Fibroblast of pulmonary artery (primary cell): ENCODE results near the gene PGC.

Experiments
- DNase-seq: peaks from one replicate; pipeline ENCODE4 v3.0.0-alpha.2; 2010; ENCODE audit warnings: low read depth
- H3K4me3 ChIP-seq: replicated peaks from 2 replicates; pipeline ENCODE4 v1.5.1; 2011; ENCODE audit warnings: low read depth, mild to moderate bottlenecking, control low read depth, low read length, moderate library complexity
- TF ChIP-seq, protein P1 (sequence below): IDR thresholded peaks from 2 replicates; pipeline ENCODE4 v1.5.1; 2011; ENCODE audit warnings: mild to moderate bottlenecking, control low read depth, low read length, inconsistent platforms; ENCODE audit errors: missing control alignments

Gene PGC

DNA sequence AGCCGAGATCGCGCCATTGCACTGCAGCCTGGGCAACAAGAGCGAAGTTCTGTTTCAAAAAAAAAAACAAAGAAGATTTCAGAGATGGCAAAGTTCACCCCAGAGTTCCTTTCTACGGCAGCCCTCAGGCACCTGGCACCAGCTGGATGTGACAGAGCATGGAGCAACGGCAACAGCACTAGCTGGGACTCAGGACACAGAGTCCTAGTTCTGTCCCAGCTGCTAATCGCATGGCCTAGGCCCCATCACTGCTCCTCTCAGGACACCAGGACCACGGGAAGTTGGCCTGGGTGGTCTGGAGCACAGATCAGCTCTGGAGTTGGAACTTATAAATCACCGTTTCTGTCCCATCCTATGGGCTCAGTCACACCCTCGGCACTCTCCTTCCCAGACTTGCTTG is 1.1 kb downstream of the PGC start:
- TF ChIP-seq, protein P1, sequence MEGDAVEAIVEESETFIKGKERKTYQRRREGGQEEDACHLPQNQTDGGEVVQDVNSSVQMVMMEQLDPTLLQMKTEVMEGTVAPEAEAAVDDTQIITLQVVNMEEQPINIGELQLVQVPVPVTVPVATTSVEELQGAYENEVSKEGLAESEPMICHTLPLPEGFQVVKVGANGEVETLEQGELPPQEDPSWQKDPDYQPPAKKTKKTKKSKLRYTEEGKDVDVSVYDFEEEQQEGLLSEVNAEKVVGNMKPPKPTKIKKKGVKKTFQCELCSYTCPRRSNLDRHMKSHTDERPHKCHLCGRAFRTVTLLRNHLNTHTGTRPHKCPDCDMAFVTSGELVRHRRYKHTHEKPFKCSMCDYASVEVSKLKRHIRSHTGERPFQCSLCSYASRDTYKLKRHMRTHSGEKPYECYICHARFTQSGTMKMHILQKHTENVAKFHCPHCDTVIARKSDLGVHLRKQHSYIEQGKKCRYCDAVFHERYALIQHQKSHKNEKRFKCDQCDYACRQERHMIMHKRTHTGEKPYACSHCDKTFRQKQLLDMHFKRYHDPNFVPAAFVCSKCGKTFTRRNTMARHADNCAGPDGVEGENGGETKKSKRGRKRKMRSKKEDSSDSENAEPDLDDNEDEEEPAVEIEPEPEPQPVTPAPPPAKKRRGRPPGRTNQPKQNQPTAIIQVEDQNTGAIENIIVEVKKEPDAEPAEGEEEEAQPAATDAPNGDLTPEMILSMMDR: no peak
- no peak overlapping the region for H3K4me3 ChIP-seq
- no peak for DNase-seq

DNA sequence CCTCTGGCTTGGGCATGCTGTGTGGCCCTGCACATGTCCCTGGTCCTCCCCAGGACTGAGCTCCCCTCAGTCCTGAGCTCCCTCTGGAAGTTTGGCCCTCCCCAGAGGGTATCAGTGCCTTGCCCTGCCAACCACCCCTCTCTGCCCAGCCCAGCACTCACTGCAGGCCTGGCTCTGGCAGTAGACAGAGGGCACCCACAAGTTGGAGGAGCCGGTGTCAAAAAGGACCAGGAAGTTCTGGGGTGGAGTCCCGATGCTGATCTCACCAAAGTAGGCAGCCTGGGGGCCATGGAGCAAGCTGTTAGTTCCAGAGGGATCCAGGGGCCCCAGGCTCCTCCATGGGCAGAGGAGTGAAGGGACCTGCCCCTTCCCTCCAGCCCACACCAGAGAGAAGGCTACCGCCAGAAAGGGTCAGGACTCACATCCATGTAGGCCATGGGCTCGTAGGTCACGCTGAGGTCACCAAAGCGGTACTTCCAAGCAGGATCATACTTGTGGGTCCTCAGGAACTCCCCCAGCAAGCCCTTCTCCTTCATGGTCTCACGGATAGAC is 2.9 kb downstream of the PGC start:
- TF ChIP-seq, protein P1: no peak
- DNase-seq: no peak
- no peak overlapping the region for H3K4me3 ChIP-seq

DNA sequence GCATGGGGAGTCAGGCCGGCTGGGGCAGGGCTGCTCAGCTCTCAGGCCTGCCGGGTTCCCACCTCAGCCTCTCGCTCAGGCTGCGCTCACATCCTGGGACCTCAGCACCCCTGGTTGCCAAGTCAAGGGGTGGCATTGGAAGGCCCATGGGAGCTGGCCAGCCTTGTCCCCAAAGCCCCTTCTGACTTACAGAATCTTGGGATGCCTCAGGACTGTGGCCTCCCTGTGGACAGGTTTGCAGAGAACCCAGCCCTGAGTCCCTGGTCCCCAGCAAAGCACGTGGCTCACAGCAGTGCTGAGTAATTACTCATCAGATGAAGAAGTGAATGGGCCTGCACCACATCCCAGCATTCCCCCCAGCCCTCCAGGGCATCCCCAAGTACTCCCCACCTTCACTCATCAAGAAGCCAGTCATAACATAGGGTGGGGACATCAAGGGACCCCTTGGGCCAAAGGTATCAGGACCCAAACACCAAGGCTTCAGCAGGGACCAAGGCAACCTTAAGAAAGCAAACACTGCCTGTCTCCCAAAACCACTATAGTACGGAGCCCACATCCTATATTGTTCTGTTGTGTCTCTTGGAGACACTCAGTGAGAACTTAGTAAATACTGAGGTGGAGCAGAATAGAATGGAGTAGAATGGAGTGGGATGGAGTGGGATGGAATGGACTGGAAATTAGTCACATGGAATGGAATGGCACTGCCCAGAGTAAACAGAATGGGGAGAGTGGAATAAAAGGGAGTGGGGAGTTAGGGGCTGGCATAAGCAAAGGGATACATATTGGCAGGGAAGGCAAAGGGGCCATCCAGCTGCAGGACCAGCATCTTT is 3.6 kb downstream of the PGC start:
- TF ChIP-seq, protein P1: no peak
- no peak for DNase-seq
- no peak overlapping the region for H3K4me3 ChIP-seq

DNA sequence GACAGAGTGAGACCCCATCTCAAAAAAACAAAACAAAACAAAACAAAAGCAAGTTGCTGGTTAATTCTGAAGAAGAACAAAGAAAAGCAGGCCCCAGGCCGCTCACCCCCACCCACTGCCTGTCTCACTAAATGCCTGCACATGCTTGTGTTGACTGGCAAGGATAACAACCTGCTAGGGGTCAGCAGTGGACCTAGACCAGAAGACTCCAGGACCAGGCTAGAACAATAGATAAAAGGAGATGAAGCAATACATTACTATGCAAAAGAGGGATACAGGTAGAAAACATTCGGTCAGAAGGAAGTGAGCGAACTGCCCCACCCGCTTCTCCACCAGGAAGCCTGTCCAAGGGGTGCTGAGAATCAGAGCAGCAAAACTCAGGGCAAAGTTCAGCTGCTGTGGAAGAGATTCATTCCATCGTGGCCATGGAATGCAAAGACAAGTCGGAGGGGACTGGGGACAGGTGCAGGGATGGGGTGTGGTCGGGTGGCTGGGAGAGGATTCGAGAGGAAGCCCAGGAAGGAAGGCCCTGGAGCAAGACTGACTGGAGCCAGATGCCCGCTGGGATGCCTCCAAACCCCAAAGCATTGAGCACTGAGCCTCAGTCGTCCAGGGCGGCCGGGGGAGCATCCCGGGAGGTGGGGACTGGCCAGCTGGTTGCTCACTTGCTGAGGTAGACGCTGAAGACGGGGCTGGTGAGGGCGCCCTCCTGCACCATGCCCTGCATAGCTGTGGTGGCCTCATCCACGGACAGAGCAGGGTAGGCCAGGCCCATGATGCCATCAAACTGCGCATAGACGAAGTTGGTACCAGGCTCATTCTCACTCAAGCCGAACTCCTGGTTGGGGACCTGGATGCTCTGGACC is 5.3 kb downstream of the PGC start:
- no peak for DNase-seq
- no peak overlapping the region for H3K4me3 ChIP-seq
- TF ChIP-seq, protein P1: no peak

DNA sequence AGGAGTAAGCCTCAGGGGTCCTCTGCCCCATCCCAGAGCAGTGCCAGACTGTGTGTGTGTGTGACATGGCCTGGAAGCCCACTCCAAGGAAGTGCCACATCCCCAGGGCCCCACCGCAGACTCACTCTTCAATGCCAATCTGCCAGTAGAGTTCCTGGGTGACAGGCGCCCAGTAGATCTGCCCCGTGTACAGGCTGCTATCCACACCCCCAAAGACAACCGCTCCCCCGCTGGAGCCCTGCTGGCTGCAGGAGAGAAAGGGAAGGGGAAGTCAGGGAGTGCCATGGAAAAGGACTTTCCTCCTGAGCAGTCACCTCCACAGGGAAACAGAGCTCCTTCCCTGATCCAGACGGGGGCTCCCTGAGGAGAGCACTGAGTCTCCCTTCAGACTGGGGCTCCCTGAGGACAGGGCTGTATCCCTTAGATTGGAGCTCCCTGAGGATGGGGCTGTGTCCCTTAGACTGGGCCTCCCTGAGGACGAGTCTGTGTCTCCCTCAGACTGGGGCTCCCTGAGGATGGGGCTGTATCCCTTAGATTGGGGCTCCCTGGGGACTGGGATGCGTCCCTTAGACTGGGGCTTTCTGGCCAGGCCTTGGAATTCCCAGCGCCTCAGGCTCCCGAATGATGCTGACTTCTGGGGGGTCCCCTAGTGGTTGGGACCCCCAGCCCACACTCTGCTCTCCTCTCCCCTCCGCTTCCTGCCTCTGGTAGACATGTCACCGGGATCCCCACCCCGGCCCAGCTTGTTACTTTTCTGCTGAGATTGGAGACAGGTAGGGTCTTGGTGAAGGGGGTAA is 6.6 kb downstream of the PGC start:
- TF ChIP-seq, protein P1: no peak
- DNase-seq: no peak
- no peak overlapping the region for H3K4me3 ChIP-seq

DNA sequence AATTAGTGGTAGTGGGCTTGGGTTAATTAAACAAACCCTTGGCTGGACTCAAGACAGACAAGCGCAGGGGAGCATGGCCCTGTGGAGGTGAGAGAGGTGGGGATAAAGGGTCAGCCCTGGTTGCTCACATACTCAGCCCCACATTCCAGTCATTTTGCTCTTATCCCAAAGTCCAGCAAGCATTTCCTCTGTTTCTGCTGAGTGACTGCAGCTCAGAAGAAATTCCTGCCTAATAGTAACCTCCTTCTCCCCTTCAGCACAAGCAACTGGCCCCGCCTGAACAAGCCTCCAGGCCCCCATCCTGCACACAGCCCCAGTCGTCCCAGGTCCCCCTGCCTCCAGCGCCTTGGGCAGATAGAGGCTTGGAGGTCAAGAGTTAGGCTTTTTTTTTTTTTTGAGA is 8.2 kb downstream of the PGC start:
- TF ChIP-seq, protein P1: no peak
- no peak overlapping the region for H3K4me3 ChIP-seq
- DNase-seq: peak; percentile 59
